GM10266 (cell line): ENCODE results near the gene UNC13B.
A peak's percentile ranks its signal among the peaks of the same experiment; 100 is the strongest.

Experiments
- DNase-seq: peaks from one replicate; pipeline ENCODE4 v3.0.0; 2012; ENCODE audit errors: extremely low spot score
- TF ChIP-seq, protein P1 (sequence below): IDR thresholded peaks from 2 replicates; pipeline ENCODE4 v1.5.1; 2012; ENCODE audit warnings: mild to moderate bottlenecking, low read depth; ENCODE audit not compliant: control insufficient read depth, insufficient read depth; ENCODE audit errors: missing control alignments

Gene UNC13B

DNA sequence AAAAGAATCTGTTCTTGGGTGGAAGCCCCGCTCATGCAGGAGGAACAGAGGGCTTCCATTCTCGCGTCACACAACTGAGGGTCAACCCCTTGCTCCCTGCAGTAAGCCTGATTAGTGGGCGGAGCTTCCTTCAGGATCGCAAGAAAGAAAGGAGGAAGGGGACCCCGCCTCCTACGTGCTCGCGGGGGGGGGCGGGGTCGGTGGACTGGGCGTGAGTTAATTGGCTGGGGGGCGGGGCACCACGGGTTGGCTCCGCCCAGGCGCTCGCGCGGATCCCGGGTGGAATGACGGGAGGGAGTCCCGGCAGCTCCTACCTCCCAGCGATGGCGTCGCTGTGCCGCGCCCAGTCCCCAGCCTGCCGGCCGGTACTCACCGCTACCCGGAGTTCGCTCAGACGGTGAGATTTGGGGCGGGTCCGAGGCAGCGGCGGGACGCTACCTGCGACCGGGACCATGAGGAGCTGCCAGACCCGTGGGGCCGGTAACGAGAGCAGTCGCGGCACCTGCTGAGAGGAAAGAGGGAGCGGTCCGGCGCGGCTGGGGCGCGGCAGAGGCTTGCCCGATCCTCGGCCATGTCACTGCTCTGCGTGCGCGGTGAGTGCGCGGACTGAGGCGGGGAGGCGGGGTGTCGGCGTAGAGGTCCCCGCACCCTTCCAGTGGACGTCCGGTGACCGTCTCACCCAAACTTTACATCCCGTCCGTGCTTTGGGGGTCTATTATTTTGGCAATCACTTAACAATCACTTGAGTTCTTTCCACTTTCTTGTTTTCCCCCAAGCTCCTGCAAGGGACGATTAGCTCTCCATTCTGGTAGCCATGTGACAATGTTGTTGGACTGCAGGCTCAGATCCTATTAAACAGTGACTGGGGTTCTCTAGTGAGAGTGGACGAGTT lies at the start of gene UNC13B:
Gene UNC13B (plus strand): TSS at position 297 of the 892 bp plus-strand sequence. CDS start 275 bp downstream, at position 572.
- TF ChIP-seq, protein P1, sequence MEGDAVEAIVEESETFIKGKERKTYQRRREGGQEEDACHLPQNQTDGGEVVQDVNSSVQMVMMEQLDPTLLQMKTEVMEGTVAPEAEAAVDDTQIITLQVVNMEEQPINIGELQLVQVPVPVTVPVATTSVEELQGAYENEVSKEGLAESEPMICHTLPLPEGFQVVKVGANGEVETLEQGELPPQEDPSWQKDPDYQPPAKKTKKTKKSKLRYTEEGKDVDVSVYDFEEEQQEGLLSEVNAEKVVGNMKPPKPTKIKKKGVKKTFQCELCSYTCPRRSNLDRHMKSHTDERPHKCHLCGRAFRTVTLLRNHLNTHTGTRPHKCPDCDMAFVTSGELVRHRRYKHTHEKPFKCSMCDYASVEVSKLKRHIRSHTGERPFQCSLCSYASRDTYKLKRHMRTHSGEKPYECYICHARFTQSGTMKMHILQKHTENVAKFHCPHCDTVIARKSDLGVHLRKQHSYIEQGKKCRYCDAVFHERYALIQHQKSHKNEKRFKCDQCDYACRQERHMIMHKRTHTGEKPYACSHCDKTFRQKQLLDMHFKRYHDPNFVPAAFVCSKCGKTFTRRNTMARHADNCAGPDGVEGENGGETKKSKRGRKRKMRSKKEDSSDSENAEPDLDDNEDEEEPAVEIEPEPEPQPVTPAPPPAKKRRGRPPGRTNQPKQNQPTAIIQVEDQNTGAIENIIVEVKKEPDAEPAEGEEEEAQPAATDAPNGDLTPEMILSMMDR = no peak
- DNase-seq = peak; percentile 76

DNA sequence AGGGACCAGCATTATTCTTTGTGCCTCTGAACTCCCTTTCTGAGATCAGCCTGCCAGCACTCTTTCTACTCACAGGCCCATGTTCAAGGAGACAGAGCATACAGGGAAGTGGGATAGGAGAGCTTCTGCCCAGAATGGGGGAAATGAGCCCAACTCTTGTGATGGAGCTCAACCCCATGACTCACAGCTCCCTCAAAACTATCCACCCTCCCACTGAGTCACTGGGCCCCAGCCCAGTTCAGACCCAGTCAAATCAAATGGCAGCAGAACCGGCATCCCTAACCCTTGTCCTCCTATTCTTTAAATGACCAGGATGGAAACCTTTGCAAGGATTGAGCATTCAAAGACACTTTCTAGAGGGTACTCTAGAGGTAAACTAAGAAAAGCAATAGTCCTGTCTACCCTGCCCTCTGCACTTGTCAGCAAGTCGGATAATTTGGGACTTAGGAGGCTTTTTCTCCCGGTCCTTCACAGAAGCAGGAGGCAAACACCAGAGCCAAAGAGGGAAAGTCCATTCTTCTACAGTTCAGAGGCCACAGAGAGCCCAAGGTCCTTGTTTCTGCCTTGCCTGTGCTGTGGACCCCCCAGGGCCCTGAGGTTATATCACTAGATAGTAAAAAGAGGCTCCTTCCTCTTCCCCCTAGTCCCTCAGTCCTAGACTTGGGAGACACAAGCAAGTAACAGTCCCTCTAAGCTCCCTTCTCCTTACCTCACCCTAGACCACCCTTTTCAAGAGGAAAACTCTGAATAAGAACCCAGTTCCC lies 49.4 kb upstream of the UNC13B start:
- no peak for DNase-seq

DNA sequence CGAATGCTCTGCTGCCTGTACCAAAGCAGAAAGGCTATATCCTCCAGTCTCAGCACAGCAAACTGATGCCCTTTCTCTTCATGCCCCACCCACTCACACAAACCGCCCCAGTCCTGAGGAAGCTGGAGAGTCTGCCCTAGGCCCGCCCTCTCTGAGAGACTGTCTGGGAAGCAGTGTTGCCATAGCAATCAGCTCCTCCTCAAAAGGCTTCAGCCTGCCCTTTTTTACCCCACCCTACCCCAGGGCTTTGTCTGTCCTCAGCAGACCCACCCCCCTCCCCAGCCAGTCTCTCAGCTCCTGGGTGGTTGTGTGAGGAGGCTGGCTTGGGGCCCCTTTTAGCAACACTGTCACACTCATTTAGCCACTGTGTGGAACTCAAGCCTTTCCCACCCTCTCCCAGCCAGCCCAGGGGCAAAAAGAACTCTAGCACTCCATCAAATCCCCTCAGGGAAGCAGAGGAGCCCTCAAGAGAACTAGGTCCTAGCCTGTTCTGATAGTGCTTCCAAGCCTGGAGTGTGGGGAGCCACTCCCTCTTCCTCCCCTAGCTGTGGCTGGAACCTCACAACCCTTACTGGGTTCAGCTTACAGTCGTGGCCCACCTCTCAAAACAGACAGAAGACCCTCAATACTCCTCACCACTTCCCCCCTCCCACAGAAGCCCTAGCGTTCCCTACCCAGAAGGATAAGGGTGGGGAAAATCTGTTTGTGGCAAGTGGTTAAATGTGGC lies 47.5 kb upstream of the UNC13B start:
- TF ChIP-seq, protein P1 = no peak
- peak; percentile 63 for DNase-seq

More for the DNA sequence above, 49.4 kb upstream of the UNC13B start:
- TF ChIP-seq, protein P1 = no peak

DNA sequence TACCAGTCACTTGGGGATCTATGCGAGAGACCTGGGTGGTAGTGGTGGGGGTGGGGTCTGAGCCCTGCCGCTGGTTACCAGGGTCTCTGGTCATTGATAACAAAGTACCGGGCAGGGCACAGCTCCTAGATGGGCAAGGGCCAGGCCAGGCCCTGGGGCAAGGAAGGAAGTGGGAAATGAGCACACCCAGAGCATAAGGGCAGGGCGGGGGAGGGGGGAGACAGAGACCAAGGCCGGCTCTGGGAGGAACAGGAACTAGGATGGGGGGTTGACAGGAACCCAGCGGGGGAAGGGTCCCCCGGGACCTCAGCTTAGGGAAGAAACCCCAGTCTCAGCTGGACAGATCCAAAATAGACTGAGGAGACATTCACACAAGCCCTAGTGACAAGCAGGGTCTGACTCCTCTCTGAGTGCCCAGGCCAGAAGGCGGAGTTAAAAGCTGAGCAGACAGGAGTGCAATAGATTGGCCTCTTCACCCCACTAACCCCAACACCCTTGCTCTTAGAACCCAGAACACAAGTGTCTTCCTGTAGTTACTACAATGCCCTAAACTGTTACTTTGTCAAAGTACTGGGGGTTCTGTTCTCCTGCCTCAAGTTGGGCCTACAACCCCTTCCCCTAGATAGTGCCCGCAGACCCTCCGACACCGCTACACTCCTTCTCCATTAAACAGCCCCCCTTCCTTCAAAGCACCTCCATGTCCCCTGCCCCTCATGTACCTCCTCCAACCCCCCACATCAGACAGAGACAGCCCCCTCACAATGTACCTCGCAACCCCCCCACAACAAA lies 46.8 kb upstream of the UNC13B start:
- TF ChIP-seq, protein P1 = no peak
- DNase-seq = peak; percentile 47

DNA sequence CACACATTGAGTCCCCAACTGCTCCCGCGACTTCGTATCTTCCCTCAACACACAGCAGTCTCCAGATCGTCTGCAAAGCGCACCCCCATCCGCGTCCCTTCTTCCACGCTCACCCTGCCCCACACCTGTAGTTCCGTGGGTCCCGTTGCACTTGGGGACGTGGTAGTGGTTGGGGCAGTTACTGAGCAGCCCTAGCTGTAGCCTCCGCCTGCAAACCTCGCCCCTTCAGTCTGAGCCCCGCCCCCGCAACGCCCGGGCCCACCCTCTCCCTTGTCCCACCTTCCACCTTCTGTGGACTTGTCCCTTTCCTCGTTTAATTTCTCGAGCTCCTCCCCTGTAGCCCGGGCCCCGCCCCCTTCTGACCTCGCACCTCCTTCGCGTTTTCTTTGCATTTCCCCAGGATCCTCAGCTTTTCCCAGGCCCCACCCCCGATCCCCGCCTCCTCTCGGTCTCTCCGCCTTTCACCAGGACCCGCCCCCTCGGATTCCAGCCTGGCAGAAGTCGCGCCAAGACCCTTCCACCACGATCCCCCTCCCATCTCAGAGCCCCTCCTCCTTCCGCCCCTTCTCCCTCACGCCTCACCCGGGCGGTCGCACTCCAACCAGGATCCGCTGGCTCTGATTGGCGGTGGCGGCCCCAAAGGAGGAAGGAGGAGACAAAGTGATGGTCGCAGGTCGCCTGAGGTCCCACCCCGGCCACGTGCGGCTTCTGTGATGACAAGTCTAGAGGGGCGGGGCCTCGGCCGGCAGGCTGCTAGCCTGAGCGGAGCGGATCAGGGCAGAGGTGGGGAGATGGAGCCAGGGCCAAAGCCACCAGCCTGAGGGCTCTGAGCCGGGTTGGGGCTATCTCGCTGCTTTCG lies 45.9 kb upstream of the UNC13B start, which contains the start of gene ATOSB:
Gene ATOSB (minus strand): TSS at position 183 of the 859 bp plus-strand sequence. CDS start 7,588 bp downstream, outside the sequence.
- TF ChIP-seq, protein P1 = no peak
- DNase-seq = peak; percentile 87

DNA sequence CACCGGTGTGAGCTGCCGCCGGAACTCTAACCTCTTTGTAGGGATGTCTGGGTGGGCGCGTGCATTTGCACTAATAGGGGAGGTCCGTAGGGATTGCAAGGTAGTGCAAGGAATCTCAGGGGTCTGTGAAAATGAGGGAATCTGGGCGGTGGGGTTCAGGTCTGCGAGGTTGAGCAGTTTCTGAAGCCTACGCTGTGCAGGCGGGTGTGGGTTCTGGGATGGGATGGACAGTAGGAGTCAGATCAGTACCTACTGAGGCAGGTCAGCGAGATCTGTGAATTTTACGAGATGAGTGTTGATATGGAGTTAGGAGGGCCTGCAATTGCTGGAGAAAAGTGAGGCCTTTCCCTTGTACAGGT lies 45.3 kb upstream of the UNC13B start:
- TF ChIP-seq, protein P1 = no peak
- DNase-seq = no peak
